Measurements from ENCODE around the gene COLEC11. TPM values are rescaled to one million over a fixed set of nuclear protein-coding genes. Genes with fewer than 3 reads are reported as not detected.
A peak's percentile ranks its signal among the peaks of the same experiment; 100 is the strongest.
"Not testable (repeated sequence)": the region's sequence is repeated elsewhere in the genome, so short reads cannot be mapped to it uniquely, and the experiment has no call there.

COLEC11 gene
- total RNA-seq, 4 donors from 2014 or later = 2.8 to 20.5 (median 9.1) TPM

DNA sequence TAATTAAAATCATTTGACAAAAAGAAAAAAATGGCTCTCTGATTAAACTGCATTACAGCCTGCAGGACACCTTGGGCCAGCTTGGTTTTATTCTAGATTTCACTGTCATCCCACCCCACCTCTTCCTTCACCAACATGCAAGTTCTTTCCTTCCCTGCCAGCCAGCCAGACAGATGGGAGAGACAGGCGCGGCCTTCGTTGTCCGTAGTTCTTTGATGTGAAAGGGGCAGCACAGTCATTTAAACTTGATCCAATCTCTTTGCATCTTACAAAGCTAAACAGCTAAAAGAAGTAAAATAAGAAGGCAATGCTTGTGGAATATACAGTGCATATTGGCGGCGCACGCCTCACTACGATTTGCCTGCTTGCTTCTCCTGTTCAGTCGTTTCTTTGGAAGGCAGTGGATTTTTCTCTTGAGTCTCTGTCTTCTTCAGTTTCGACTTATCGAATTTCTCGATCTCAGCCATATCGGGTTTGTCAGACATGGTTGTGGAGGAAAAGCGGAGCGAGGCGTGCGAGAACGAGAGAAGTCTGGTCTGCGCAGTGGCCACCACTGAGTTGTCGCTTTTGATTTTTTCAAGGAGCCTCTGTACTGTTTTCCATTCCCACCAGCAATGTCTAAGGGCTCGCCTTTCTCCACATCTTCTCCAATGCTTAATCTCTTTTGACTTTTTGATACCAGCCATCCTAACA lies 22.4 kb downstream of the COLEC11 start:
- Histone ChIP-seq H3K9me3 (no peaks in the 10 kb centered on the region), H3K4me1 (no peaks in the 10 kb centered on the region), H3K27me3 (no peaks in the 10 kb centered on the region), H3K36me3 (no peaks in the 10 kb centered on the region), H3K4me3 (replicated peaks in 1 of 3) (no peak overlapping the region), H3K27ac (no peak overlapping the region)
- WGBS, 2 donors = 96 to 97% methylated on average over 21 of the region's 21 CpGs
- TF ChIP-seq, protein P1, sequence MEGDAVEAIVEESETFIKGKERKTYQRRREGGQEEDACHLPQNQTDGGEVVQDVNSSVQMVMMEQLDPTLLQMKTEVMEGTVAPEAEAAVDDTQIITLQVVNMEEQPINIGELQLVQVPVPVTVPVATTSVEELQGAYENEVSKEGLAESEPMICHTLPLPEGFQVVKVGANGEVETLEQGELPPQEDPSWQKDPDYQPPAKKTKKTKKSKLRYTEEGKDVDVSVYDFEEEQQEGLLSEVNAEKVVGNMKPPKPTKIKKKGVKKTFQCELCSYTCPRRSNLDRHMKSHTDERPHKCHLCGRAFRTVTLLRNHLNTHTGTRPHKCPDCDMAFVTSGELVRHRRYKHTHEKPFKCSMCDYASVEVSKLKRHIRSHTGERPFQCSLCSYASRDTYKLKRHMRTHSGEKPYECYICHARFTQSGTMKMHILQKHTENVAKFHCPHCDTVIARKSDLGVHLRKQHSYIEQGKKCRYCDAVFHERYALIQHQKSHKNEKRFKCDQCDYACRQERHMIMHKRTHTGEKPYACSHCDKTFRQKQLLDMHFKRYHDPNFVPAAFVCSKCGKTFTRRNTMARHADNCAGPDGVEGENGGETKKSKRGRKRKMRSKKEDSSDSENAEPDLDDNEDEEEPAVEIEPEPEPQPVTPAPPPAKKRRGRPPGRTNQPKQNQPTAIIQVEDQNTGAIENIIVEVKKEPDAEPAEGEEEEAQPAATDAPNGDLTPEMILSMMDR (IDR thresholded peaks at IDR 0.05) = no peak
- no peak for TF ChIP-seq POLR2A (IDR thresholded peaks at IDR 0.05)
- no peak for DNase-seq
- intact Hi-C loops (cut with DNase I) = no loop called here

DNA sequence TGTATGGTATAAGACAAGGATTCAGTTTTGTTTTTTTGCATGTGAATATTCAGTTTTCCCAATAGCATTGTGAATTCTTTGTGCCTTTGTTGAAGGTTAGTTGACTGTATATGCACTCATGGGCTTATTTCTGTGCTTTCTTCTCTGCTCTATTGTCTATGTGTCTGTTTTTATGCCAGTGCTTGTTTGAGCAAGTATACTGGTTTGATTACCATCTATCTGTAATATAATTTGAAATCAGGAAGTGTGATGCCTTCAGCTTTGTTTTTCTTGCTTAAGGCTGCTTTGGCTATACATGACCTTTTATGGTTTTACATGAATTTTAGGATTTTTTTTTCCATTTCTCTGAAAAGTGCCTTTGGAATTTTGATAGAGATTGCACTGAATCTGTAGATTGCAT lies 23.5 kb downstream of the COLEC11 start:
- Histone ChIP-seq H3K4me3 (replicated peaks in 1 of 3) (no peak overlapping the region), H3K9me3 (no peaks in the 10 kb centered on the region), H3K36me3 (no peaks in the 10 kb centered on the region), H3K4me1 (no peaks in the 10 kb centered on the region), H3K27me3 (no peaks in the 10 kb centered on the region), H3K27ac (no peak overlapping the region)
- no peak for TF ChIP-seq POLR2A (IDR thresholded peaks at IDR 0.05)
- TF ChIP-seq, protein P1 (IDR thresholded peaks at IDR 0.05) = no peak
- intact Hi-C loops (cut with DNase I) = no loop called here
- no peak for DNase-seq

DNA sequence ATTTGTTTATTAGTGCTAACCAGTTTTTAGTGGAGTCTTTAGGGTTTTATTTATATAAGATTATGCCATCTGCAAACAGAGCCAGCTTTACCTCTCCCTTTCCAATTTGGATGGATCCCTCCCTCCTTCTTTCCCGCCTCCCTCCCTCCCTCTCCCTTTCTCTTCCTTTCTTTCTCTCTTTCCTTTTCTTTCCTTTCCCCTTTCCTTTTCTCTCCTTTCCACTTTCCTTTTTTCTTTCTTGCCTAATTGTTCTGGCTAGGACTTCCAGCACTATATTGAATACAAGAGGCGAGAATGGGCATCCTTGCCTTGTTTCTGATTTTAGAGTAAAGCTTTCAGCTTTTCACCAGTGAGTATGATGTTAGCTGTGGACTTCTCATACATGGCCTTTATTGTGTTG lies 24.1 kb downstream of the COLEC11 start:
- Histone ChIP-seq H3K9me3 (no peaks in the 10 kb centered on the region), H3K27me3 (no peaks in the 10 kb centered on the region), H3K4me3 (replicated peaks in 1 of 3) (no peak overlapping the region), H3K36me3 (no peaks in the 10 kb centered on the region), H3K27ac (no peak overlapping the region), H3K4me1 (no peaks in the 10 kb centered on the region)
- TF ChIP-seq, protein P1 (IDR thresholded peaks at IDR 0.05) = no peak
- no peak for TF ChIP-seq POLR2A (IDR thresholded peaks at IDR 0.05)
- intact Hi-C loops (cut with DNase I) = no loop called here
- 92 to 96% methylated on average over 2 of the region's 2 CpGs for WGBS, 2 donors
- no peak for DNase-seq

DNA sequence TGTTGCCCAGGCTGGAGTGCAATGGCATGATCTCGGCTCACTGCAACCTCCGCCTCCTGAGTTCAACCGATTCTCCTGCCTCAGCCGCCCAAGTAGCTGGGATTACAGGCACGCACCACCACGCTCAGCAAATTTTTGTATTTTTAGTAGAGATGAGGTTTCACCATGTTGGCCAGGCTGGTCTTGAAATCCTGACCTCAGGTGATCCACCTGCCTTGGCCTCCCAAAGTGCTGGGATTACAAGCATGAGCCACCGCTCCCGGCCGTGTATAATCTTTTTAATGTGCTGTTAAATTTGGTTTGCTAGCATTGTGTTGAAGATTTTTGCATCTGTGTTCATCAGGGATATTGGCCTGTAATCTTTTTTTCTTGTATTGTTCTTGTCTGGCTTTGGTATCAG lies 24.7 kb downstream of the COLEC11 start:
- 95 to 97% methylated on average over 9 of the region's 9 CpGs for WGBS, 2 donors
- intact Hi-C loops (cut with DNase I); H3K27ac ChIP-seq; H3K4me1 ChIP-seq; H3K36me3 ChIP-seq; DNase-seq; H3K27me3 ChIP-seq; H3K4me3 ChIP-seq (replicated peaks in 1 of 3); H3K9me3 ChIP-seq: not testable (repeated sequence)

DNA sequence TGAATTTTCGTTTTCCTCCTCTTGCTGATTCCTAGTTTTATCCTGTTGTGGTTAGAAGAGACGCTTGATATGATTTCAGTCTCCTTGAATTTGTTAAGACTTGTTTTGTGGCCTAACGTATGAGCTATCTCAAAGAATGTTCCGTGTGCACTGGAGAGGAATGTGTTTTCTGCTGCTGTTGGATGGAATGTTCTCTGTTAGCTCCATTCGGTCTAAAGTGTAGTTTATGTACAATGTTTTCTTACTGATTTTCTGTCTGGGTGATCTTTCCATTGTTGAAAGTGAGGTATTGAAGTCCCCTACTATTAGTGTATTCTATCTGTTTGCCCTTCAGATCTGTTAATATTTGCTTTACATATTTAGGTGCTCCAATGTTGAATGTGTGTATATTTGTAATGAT lies 25.9 kb downstream of the COLEC11 start:
- no peaks in the 10 kb centered on the region for H3K4me1 ChIP-seq
- H3K27ac ChIP-seq = peak overlapping the region; percentile 46 to 84 (median 62)
- intact Hi-C loops (cut with DNase I) = no loop called here
- DNase-seq = peak in 1 of 2 donors; percentile 15
- no peak overlapping the region for H3K4me3 ChIP-seq (replicated peaks in 1 of 3)
- H3K36me3 ChIP-seq = no peaks in the 10 kb centered on the region
- TF ChIP-seq POLR2A (IDR thresholded peaks at IDR 0.05) = no peak
- TF ChIP-seq, protein P1 (IDR thresholded peaks at IDR 0.05) = no peak
- no peaks in the 10 kb centered on the region for H3K27me3 ChIP-seq
- no peaks in the 10 kb centered on the region for H3K9me3 ChIP-seq
- 28 to 63% methylated on average over 5 of the region's 5 CpGs for WGBS, 2 donors
